ENCODE data around the gene HDAC7. TPM values are rescaled to one million over a fixed set of nuclear protein-coding genes. Genes with fewer than 3 reads are reported as not detected.

The HDAC7 gene
- total and polyA plus RNA-seq, 2 of the 13 experiments (the other 11 are each of a cell fraction or from before 2014, with no cell fraction given): 4.6 to 10.8 TPM

GRCh38 chr12:47754126-47754525 is 65.6 kb downstream of the HDAC7 start (continued):
- TF ChIP-seq, protein P1, sequence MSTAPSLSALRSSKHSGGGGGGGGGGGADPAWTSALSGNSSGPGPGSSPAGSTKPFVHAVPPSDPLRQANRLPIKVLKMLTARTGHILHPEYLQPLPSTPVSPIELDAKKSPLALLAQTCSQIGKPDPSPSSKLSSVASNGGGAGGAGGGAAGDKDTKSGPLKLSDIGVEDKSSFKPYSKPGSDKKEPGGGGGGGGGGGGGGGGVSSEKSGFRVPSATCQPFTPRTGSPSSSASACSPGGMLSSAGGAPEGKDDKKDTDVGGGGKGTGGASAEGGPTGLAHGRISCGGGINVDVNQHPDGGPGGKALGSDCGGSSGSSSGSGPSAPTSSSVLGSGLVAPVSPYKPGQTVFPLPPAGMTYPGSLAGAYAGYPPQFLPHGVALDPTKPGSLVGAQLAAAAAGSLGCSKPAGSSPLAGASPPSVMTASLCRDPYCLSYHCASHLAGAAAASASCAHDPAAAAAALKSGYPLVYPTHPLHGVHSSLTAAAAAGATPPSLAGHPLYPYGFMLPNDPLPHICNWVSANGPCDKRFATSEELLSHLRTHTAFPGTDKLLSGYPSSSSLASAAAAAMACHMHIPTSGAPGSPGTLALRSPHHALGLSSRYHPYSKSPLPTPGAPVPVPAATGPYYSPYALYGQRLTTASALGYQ (CRISPR knock-in tag; IDR thresholded peaks at IDR 0.05): no peak
- no peak for TF ChIP-seq ZNF556 (CRISPR knock-in tag; IDR thresholded peaks at IDR 0.05; ENCODE audit: borderline replicate concordance)
- TF ChIP-seq, protein P2, sequence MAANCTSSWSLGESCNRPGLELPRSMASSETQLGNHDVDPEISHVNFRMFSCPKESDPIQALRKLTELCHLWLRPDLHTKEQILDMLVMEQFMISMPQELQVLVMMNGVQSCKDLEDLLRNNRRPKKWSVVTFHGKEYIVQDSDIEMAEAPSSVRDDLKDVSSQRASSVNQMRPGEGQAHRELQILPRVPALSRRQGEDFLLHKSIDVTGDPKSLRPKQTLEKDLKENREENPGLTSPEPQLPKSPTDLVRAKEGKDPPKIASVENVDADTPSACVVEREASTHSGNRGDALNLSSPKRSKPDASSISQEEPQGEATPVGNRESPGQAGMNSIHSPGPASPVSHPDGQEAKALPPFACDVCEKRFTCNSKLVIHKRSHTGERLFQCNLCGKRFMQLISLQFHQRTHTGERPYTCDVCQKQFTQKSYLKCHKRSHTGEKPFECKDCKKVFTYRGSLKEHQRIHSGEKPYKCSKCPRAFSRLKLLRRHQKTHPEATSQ (CRISPR knock-in tag; IDR thresholded peaks at IDR 0.05; ENCODE audit: borderline replicate concordance): no peak
- TF ChIP-seq ATM (IDR thresholded peaks at IDR 0.05; ENCODE audit: borderline replicate concordance): no peak
- no peak for TF ChIP-seq ZNF274 (CRISPR knock-in tag; IDR thresholded peaks at IDR 0.05)
- TF ChIP-seq RERE (CRISPR knock-in tag; IDR thresholded peaks at IDR 0.05; ENCODE audit: low read depth): no peak

Data from HepG2 (cell line).